HepG2 (cell line): ENCODE data around the gene DOCK1. TPM values are rescaled to one million over a fixed set of nuclear protein-coding genes. Genes with fewer than 3 reads are reported as not detected.

Experiments used
- ARID2 ChIP-seq: sonication (generic); formaldehyde crosslinking; IDR thresholded peaks from 2 replicates; pipeline ENCODE4 v1.8.1; 2022; ENCODE audit warnings: mild to moderate bottlenecking, missing genetic modification reagents, borderline replicate concordance
- DR1 ChIP-seq: sonication (generic); formaldehyde crosslinking; IDR thresholded peaks from 2 replicates; pipeline ENCODE4 v1.8.0; 2021; ENCODE audit warnings: mild to moderate bottlenecking, missing genetic modification reagents, inconsistent platforms
- GPN1 ChIP-seq: sonication (generic); formaldehyde crosslinking; IDR thresholded peaks from 2 replicates; pipeline ENCODE4 v1.5.1; 2020; ENCODE audit warnings: missing genetic modification reagents, borderline replicate concordance
- ISX ChIP-seq: sonication (generic); formaldehyde crosslinking; conservative IDR thresholded peaks from 2 replicates; pipeline ENCODE4 v1.5.0; 2020; ENCODE audit warnings: missing genetic modification reagents
- MEF2D ChIP-seq: sonication (generic); formaldehyde crosslinking; IDR thresholded peaks from 2 replicates; pipeline ENCODE4 v1.5.1; 2020; ENCODE audit warnings: mild to moderate bottlenecking, missing genetic modification reagents
- MTA1 ChIP-seq: sonication (generic); formaldehyde crosslinking; IDR thresholded peaks from 2 replicates; pipeline ENCODE4 v1.4.0; 2020; ENCODE audit warnings: missing genetic modification reagents, mild to moderate bottlenecking, borderline replicate concordance
- MTF1 ChIP-seq: sonication (generic); formaldehyde crosslinking; IDR thresholded peaks from 2 replicates; pipeline ENCODE4 v1.5.0; 2020; ENCODE audit warnings: missing genetic modification reagents
- MYNN ChIP-seq: sonication (generic); formaldehyde crosslinking; IDR thresholded peaks from 2 replicates; pipeline ENCODE4 v1.4.0; 2020; ENCODE audit warnings: mild to moderate bottlenecking, low read depth, missing genetic modification reagents
- NCOA5 ChIP-seq: sonication (generic); formaldehyde crosslinking; IDR thresholded peaks from 2 replicates; pipeline ENCODE4 v1.4.0; 2020; ENCODE audit warnings: missing genetic modification reagents
- SYNCRIP ChIP-seq: fragments of 200-400 bp; formaldehyde crosslinking; IDR thresholded peaks from 2 replicates; pipeline ENCODE4 v1.6.1; 2018; ENCODE audit warnings: mild to moderate bottlenecking, low read depth, low read length; ENCODE audit not compliant: insufficient read depth
- ZNF17 ChIP-seq: sonication (generic); formaldehyde crosslinking; IDR thresholded peaks from 2 replicates; pipeline ENCODE4 v1.5.0; 2020; ENCODE audit warnings: mild to moderate bottlenecking, missing genetic modification reagents
- ZNF232 ChIP-seq: sonication (generic); formaldehyde crosslinking; IDR thresholded peaks from 2 replicates; pipeline ENCODE4 v1.4.0; 2020; ENCODE audit warnings: missing genetic modification reagents, borderline replicate concordance
- ZNF446 ChIP-seq: sonication (generic); formaldehyde crosslinking; IDR thresholded peaks from 2 replicates; pipeline ENCODE4 v1.5.0; 2020; ENCODE audit warnings: mild to moderate bottlenecking, missing genetic modification reagents
- ZNF841 ChIP-seq: sonication (generic); formaldehyde crosslinking; IDR thresholded peaks from 2 replicates; pipeline ENCODE4 v1.8.1; 2023; ENCODE audit warnings: missing genetic modification reagents, borderline replicate concordance
- polyA plus RNA-seq, 8 experiments: library from polyadenylated mRNA; depleted of rRNA in 3 of 8; stranded (reverse) in 7 of 8; unstranded in 1 of 8; fragments of >200 nt; fragmentation: Illumina TruSeq in 4 of 8; extraction: Trizol in 4 of 8; gene quantifications; 2 replicates each; pipeline versions ENCODE4 v1.2.1 to v1.2.3, GENCODE V29; 2011 to 2016; ENCODE audit warnings: low read depth in 4 of 8, missing spikeins in 1 of 8, mixed read lengths in 1 of 8; ENCODE audit not compliant: insufficient read depth in 1 of 8
- total RNA-seq, 5 experiments: library from RNA; depleted of rRNA; stranded (reverse); fragments of >200 nt; fragmentation: Illumina TruSeq; extraction: Trizol; gene quantifications; 2 replicates each; pipeline ENCODE4 v1.2.3, GENCODE V29; 2016; ENCODE audit warnings: low read depth in 1 of 5
- TF ChIP-seq, protein P1 (sequence below): sonication (generic); formaldehyde crosslinking; IDR thresholded peaks from 2 replicates; pipeline ENCODE4 v1.5.1; 2020; ENCODE audit warnings: mild to moderate bottlenecking, missing genetic modification reagents, borderline replicate concordance
- TF ChIP-seq, protein P2 (sequence below): sonication (generic); formaldehyde crosslinking; IDR thresholded peaks from 2 replicates; pipeline ENCODE4 v1.4.0; 2020; ENCODE audit warnings: mild to moderate bottlenecking, missing genetic modification reagents
- TF ChIP-seq, protein P3 (sequence below): sonication (generic); formaldehyde crosslinking; IDR thresholded peaks from 2 replicates; pipeline ENCODE4 v1.4.0; 2020; ENCODE audit warnings: missing genetic modification reagents
- TF ChIP-seq, protein P4 (sequence below): IDR thresholded peaks from 2 replicates; pipeline ENCODE4 v1.6.1; 2016
- TF ChIP-seq, protein P5 (sequence below): sonication (generic); formaldehyde crosslinking; IDR thresholded peaks from 2 replicates; pipeline ENCODE4 v1.8.0; 2022; ENCODE audit warnings: missing genetic modification reagents, low read depth, mild to moderate bottlenecking, borderline replicate concordance

Gene DOCK1
- total and polyA plus RNA-seq, 2 of the 13 experiments (the other 11 are each of a cell fraction or from before 2014, with no cell fraction given): 8.3 to 25.5 TPM

DNA sequence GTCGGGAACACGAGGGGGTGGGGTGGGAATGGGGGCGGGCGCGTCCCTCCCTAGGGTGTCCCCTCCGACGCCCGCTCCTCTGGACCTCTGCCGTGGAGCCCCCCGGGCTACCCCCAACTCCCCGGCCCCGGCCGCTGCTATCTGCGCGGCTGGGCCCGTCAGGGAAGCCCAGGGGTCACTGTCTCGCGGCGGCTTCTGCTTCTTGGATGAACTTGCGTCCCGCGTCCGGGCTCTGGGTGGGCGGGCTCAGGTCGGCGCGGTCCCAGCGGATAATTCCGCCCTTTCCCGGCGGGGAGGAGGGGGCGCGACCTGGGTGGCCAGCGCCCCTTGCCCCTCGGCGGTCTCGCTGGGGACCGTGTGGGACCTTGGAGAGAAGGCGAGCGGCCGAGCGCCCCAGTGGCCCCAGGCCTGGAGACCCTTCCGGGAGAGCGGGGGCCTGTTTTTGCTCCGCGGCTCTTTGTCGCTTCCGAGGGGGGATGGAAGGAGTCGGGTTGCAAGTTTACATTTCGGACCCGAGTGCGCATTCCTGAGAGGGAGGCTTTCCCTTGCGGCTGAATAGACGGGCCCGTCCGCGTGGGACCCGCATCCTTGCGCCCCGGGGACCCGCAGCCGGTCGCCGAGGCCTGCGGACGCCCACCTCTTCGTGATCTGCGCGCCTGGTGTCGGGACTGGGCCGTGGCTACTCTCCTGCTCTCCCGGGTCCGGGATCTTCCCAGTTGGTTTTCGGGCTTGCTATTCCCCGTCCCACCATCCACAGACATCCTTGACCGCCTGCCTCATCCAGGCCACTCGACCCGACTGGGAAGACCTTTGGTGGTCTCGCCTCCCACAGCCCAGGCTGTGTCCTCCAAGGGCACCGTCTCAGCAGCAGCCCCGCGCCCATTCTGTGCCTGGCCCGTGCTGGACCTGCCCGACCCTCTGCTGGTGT lies 812 bp downstream of the DOCK1 start (continued):
- TF ChIP-seq, protein P1, sequence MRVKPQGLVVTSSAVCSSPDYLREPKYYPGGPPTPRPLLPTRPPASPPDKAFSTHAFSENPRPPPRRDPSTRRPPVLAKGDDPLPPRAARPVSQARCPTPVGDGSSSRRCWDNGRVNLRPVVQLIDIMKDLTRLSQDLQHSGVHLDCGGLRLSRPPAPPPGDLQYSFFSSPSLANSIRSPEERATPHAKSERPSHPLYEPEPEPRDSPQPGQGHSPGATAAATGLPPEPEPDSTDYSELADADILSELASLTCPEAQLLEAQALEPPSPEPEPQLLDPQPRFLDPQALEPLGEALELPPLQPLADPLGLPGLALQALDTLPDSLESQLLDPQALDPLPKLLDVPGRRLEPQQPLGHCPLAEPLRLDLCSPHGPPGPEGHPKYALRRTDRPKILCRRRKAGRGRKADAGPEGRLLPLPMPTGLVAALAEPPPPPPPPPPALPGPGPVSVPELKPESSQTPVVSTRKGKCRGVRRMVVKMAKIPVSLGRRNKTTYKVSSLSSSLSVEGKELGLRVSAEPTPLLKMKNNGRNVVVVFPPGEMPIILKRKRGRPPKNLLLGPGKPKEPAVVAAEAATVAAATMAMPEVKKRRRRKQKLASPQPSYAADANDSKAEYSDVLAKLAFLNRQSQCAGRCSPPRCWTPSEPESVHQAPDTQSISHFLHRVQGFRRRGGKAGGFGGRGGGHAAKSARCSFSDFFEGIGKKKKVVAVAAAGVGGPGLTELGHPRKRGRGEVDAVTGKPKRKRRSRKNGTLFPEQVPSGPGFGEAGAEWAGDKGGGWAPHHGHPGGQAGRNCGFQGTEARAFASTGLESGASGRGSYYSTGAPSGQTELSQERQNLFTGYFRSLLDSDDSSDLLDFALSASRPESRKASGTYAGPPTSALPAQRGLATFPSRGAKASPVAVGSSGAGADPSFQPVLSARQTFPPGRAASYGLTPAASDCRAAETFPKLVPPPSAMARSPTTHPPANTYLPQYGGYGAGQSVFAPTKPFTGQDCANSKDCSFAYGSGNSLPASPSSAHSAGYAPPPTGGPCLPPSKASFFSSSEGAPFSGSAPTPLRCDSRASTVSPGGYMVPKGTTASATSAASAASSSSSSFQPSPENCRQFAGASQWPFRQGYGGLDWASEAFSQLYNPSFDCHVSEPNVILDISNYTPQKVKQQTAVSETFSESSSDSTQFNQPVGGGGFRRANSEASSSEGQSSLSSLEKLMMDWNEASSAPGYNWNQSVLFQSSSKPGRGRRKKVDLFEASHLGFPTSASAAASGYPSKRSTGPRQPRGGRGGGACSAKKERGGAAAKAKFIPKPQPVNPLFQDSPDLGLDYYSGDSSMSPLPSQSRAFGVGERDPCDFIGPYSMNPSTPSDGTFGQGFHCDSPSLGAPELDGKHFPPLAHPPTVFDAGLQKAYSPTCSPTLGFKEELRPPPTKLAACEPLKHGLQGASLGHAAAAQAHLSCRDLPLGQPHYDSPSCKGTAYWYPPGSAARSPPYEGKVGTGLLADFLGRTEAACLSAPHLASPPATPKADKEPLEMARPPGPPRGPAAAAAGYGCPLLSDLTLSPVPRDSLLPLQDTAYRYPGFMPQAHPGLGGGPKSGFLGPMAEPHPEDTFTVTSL (CRISPR knock-in tag): no peak
- TF ChIP-seq, protein P2, sequence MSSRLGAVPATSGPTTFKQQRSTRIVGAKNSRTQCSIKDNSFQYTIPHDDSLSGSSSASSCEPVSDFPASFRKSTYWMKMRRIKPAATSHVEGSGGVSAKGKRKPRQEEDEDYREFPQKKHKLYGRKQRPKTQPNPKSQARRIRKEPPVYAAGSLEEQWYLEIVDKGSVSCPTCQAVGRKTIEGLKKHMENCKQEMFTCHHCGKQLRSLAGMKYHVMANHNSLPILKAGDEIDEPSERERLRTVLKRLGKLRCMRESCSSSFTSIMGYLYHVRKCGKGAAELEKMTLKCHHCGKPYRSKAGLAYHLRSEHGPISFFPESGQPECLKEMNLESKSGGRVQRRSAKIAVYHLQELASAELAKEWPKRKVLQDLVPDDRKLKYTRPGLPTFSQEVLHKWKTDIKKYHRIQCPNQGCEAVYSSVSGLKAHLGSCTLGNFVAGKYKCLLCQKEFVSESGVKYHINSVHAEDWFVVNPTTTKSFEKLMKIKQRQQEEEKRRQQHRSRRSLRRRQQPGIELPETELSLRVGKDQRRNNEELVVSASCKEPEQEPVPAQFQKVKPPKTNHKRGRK (CRISPR knock-in tag): no peak
- no peak for TF ChIP-seq ISX (CRISPR knock-in tag)
- no peak for TF ChIP-seq ARID2 (CRISPR knock-in tag)
- no peak for TF ChIP-seq ZNF446 (CRISPR knock-in tag)
- no peak for TF ChIP-seq NCOA5
- TF ChIP-seq MYNN (CRISPR knock-in tag): no peak
- TF ChIP-seq, protein P3, sequence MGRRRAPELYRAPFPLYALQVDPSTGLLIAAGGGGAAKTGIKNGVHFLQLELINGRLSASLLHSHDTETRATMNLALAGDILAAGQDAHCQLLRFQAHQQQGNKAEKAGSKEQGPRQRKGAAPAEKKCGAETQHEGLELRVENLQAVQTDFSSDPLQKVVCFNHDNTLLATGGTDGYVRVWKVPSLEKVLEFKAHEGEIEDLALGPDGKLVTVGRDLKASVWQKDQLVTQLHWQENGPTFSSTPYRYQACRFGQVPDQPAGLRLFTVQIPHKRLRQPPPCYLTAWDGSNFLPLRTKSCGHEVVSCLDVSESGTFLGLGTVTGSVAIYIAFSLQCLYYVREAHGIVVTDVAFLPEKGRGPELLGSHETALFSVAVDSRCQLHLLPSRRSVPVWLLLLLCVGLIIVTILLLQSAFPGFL: no peak
- TF ChIP-seq GPN1 (CRISPR knock-in tag): no peak
- no peak for TF ChIP-seq ZNF232 (CRISPR knock-in tag)
- TF ChIP-seq SYNCRIP: no peak
- TF ChIP-seq, protein P4, sequence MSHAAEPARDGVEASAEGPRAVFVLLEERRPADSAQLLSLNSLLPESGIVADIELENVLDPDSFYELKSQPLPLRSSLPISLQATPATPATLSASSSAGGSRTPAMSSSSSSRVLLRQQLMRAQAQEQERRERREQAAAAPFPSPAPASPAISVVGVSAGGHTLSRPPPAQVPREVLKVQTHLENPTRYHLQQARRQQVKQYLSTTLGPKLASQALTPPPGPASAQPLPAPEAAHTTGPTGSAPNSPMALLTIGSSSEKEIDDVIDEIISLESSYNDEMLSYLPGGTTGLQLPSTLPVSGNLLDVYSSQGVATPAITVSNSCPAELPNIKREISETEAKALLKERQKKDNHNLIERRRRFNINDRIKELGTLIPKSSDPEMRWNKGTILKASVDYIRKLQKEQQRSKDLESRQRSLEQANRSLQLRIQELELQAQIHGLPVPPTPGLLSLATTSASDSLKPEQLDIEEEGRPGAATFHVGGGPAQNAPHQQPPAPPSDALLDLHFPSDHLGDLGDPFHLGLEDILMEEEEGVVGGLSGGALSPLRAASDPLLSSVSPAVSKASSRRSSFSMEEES: no peak
- no peak for TF ChIP-seq DR1
- no peak for TF ChIP-seq MEF2D (CRISPR knock-in tag)
- TF ChIP-seq ZNF841 (CRISPR knock-in tag): no peak
- no peak for TF ChIP-seq MTF1 (CRISPR knock-in tag)
- TF ChIP-seq ZNF17 (CRISPR knock-in tag): no peak
- no peak for TF ChIP-seq MTA1
- TF ChIP-seq, protein P5, sequence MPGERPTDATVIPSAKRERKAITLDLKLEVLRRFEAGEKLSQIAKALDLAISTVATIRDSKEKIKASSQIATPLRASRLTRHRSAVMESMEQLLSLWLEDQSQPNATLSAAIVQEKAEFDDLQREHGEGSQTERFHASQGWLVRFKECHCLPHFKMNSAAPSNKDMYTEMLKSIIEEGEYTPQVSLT (CRISPR knock-in tag): no peak
